ENCODE measurements around the gene STAP2. TPM values are rescaled to one million over a fixed set of nuclear protein-coding genes. Genes with fewer than 3 reads are reported as not detected.

Gene STAP2
- total and polyA plus RNA-seq, 9 of the 15 experiments (the other 6 are each of a cell fraction or from before 2014, with no cell fraction given), result 1.2 to 9.8 (median 4.5) TPM

GRCh38 chr19:4357095-4357797 is 18.6 kb upstream of the STAP2 start (continued):
- 0 out of 2 replicates have a peak, but pooled peaks have one; percentile 25 for TF ChIP-seq VEZF1 (CRISPR knock-in tag; IDR thresholded peaks at IDR 0.05)

- Histone ChIP-seq H3K27ac (ENCODE audit: extremely low read depth, low read depth, low read length) (no peak overlapping the region), H3K9me3 (replicated peaks; ENCODE audit: control insufficient read depth, insufficient read depth, low read depth, low read length) (no peaks in the 10 kb centered on the region), H3K4me3 (no peak overlapping the region), H4K20me1 (replicated peaks; ENCODE audit: control insufficient read depth, insufficient read depth, low read length) (peaks cover 7% of the 10 kb centered on the region; the same call in 1 of the 2 replicates), H3K79me2 (ENCODE audit: control insufficient read depth, insufficient read depth, low read length) (no peaks in the 10 kb centered on the region), H2AFZ (ENCODE audit: low read depth, low read length) (no peak overlapping the region), H3K27me3 (ENCODE audit: control insufficient read depth in 2 of 2, insufficient read depth in 2 of 2, low read length in 2 of 2) (no peaks in the 10 kb centered on the region), H3K9me1 (ENCODE audit: control insufficient read depth, insufficient read depth, low read length) (no peaks in the 10 kb centered on the region), H3K9ac (ENCODE audit: insufficient read depth in 1 of 2, low read depth in 2 of 2, low read length in 2 of 2) (no peak overlapping the region; a peak in 1 of 4 replicates), H3K4me1 (replicated peaks in 1 of 2; ENCODE audit: control insufficient read depth in 2 of 2, insufficient read depth in 2 of 2, low read length in 2 of 2) (peaks cover 0 to 47% of the 10 kb centered on the region in 2 experiments; a peak in 2 of 5 replicates), H3K4me2 (ENCODE audit: insufficient read depth, low read length) (no peak overlapping the region), H3K36me3 (ENCODE audit: control insufficient read depth, insufficient read depth, low read length) (peaks cover 29% of the 10 kb centered on the region; the same call in 1 of the 3 replicates)
- POLR2A ChIA-PET, result interaction anchor here (1.4 kb wide), 1 partner anchor 11 kb away, joined by 5 read pairs; the partner anchor contains the start of gene MPND
- CTCF ChIA-PET (ENCODE audit: low intra/inter-chr PET ratio), result no interaction called here
- TF ChIP-seq MCM3 (IDR thresholded peaks at IDR 0.05), result no peak
- TF ChIP-seq XRCC4 (IDR thresholded peaks at IDR 0.05; ENCODE audit: extremely low read depth, insufficient read depth, insufficient read length), result no peak
- TF ChIP-seq PCBP2 (IDR thresholded peaks at IDR 0.05; ENCODE audit: low read depth, low read length, poor library complexity, severe bottlenecking), result no peak
- no peak for TF ChIP-seq KAT7 (CRISPR knock-in tag; IDR thresholded peaks at IDR 0.05; ENCODE audit: borderline replicate concordance)
- TF ChIP-seq ZKSCAN1 (IDR thresholded peaks at IDR 0.05; ENCODE audit: low read depth, low read length), result no peak
- no peak for TF ChIP-seq PTBP1 (IDR thresholded peaks at IDR 0.05; ENCODE audit: low read depth, low read length)
- no peak for TF ChIP-seq ZNF436 (CRISPR knock-in tag; IDR thresholded peaks at IDR 0.05)
- DNase-seq (ENCODE audit: extremely low read depth in 1 of 4, low spot score in 3 of 4) (no peak), FAIRE-seq (no peak), ATAC-seq (no peak)
- no TSS peak for BruUV-seq (replicated peaks)
- 68% methylated on average over 7 of the region's 17 CpGs for WGBS (ENCODE audit: insufficient coverage, low coverage, missing lambda C conversion rate)
- intact Hi-C loops (cut with micrococcal nuclease) (no loop called here), in situ Hi-C loops (cut with MboI) (no loop called here)
Observed at GRCh38 chr19:4354897-4355296, 16.3 kb upstream of the STAP2 start.
